ENCODE results near the gene TBX1.

DNA sequence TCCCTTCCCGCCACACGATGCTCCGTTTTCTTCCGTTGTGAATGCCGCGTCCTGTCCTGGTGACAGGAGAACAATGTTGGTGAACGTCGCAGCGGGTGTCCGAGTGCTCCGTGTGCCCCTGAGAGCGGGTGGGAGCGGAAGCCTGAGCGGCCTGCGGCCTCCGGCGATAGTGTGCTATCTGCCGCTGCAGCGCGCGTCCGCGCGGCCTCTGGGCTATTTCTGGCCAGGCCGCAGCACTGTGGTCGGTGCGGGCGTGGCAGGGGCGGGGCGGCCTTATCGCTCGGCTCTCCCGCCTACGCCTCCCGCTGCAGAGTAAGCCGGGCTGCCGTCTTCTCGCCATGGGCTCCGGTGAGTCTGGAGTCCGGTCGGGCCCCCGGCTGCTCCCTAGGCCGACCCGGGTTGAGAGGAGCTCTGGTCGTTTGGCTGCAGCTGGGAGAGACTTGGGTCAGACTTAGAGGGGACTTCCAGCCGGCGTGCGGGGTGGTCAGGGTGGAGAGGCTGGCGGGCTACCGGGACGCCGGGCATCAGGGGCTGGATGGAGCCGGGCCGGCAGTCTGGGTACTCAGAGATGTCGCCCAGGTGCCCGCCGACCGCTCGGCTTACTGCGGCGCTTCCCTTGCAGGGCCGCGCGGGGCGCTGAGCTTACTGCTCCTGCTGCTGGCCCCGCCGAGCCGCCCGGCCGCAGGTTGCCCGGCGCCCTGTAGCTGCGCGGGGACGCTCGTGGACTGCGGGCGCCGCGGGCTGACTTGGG, 37.2 kb upstream of the TBX1 start, which contains the start of gene GP1BB:
- TF ChIP-seq POLR2A (IDR thresholded peaks at IDR 0.05; ENCODE audit: extremely low read depth, insufficient read length), result no peak
- no peak for TF ChIP-seq CTCF (IDR thresholded peaks at IDR 0.05; ENCODE audit: low read depth, low read length)
- TF ChIP-seq MAX (IDR thresholded peaks at IDR 0.05; ENCODE audit: low read depth, low read length), result no peak

All from NB4 (cell line).